ACC112 (cell line): ENCODE data around the gene PRDM2.
"Not testable (repeated sequence)": the region's sequence is repeated elsewhere in the genome, so short reads cannot be mapped to it uniquely, and the experiment has no call there.

Experiments
- H2AFZ ChIP-seq: fragments of 200-600 bp; sonication (generic); one replicate; pipeline ENCODE4 v1.6.0; 2017; ENCODE audit warnings: antibody characterized with exemption, low read length; ENCODE audit not compliant: unreplicated experiment
- H3K27ac ChIP-seq: fragments of 200-600 bp; sonication (generic); 2 replicates; pipeline ENCODE4 v1.5.1; 2014; ENCODE audit warnings: low read depth, mild to moderate bottlenecking, antibody characterized with exemption, low read length, moderate library complexity
- H3K27me3 ChIP-seq: fragments of 200-600 bp; sonication (generic); 2 replicates; pipeline ENCODE4 v1.6.1; 2014; ENCODE audit warnings: mild to moderate bottlenecking, antibody characterized with exemption, low read length, moderate library complexity, mixed read lengths; ENCODE audit not compliant: insufficient read depth
- H3K36me3 ChIP-seq: fragments of 200-600 bp; sonication (generic); 2 replicates; pipeline ENCODE4 v1.6.1; 2016; ENCODE audit warnings: mild to moderate bottlenecking, antibody characterized with exemption, low read length, moderate library complexity, mixed read lengths; ENCODE audit not compliant: insufficient read depth
- H3K4me1 ChIP-seq: fragments of 200-600 bp; sonication (generic); one replicate; pipeline ENCODE4 v1.6.1; 2016; ENCODE audit warnings: low read length, mixed read lengths; ENCODE audit not compliant: insufficient read depth, unreplicated experiment, control insufficient read depth
- H3K4me3 ChIP-seq: fragments of 200-600 bp; sonication (generic); 2 replicates; pipeline ENCODE4 v1.5.1; 2014; ENCODE audit warnings: mild to moderate bottlenecking, low read depth, low read length
- H3K79me2 ChIP-seq: fragments of 200-600 bp; sonication (generic); one replicate; pipeline ENCODE4 v1.6.0; 2016; ENCODE audit warnings: low read length; ENCODE audit not compliant: control insufficient read depth, unreplicated experiment, insufficient read depth

PRDM2 gene

DNA sequence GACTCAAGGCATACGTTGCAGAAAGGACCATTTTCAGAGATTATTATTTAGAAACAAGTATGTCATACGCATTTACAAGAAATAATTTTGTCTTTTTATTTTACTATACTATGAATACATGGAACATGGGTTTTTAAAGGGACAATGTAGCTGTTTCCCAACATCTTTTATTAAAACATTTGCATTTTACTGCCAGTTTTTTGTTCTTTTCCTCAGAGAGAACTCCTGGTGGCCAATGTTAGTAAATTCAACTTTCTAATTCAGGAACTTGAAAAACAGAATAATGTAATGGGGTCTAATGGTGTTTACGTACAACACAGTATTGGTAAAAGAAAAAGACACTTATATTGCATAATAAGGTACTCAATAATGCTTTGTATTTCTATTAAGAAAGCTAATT lies 14.9 kb downstream of the PRDM2 start:
- no peak overlapping the region for H2AFZ ChIP-seq
- no peaks in the 10 kb centered on the region for H3K36me3 ChIP-seq
- peaks cover 3% of the 10 kb centered on the region for H3K79me2 ChIP-seq
- no peak overlapping the region for H3K4me3 ChIP-seq
- H3K27me3 ChIP-seq, result no peaks in the 10 kb centered on the region
- H3K4me1 ChIP-seq, result no peaks in the 10 kb centered on the region
- no peak overlapping the region for H3K27ac ChIP-seq

GRCh38 chr1:13715616-13716287 lies 15.8 kb downstream of the PRDM2 start:
- not testable (repeated sequence) for H3K27ac ChIP-seq, H2AFZ ChIP-seq, H3K4me1 ChIP-seq, H3K27me3 ChIP-seq, H3K79me2 ChIP-seq, H3K36me3 ChIP-seq, H3K4me3 ChIP-seq

- H2AFZ ChIP-seq, result no peak overlapping the region
- H3K27me3 ChIP-seq, result no peaks in the 10 kb centered on the region
- peaks cover 3% of the 10 kb centered on the region for H3K4me1 ChIP-seq
- H3K27ac ChIP-seq, result no peak overlapping the region
- H3K79me2 ChIP-seq, result no peaks in the 10 kb centered on the region
- no peak overlapping the region for H3K4me3 ChIP-seq
- no peaks in the 10 kb centered on the region for H3K36me3 ChIP-seq
Measured at GRCh38 chr1:13722808-13723360, 22.9 kb downstream of the PRDM2 start.

- H3K4me3 ChIP-seq, result no peak overlapping the region
- H3K27me3 ChIP-seq, result no peaks in the 10 kb centered on the region
- H3K79me2 ChIP-seq, result no peaks in the 10 kb centered on the region
- peaks cover 3% of the 10 kb centered on the region for H3K4me1 ChIP-seq
- H3K27ac ChIP-seq, result no peak overlapping the region
- no peak overlapping the region for H2AFZ ChIP-seq
- H3K36me3 ChIP-seq, result no peaks in the 10 kb centered on the region
Measured at GRCh38 chr1:13723810-13724209, 23.8 kb downstream of the PRDM2 start.

GRCh38 chr1:13725714-13726175 lies 25.8 kb downstream of the PRDM2 start:
- H3K27me3 ChIP-seq, result no peaks in the 10 kb centered on the region
- H3K79me2 ChIP-seq, result no peaks in the 10 kb centered on the region
- H3K4me1 ChIP-seq, result peaks cover 3% of the 10 kb centered on the region
- no peak overlapping the region for H3K4me3 ChIP-seq
- no peaks in the 10 kb centered on the region for H3K36me3 ChIP-seq
- H3K27ac ChIP-seq, result no peak overlapping the region
- no peak overlapping the region for H2AFZ ChIP-seq

GRCh38 chr1:13728091-13728715 lies 28.2 kb downstream of the PRDM2 start:
- H3K4me1 ChIP-seq, result peaks cover 3% of the 10 kb centered on the region
- no peaks in the 10 kb centered on the region for H3K27me3 ChIP-seq
- H3K4me3 ChIP-seq, result no peak overlapping the region
- H3K27ac ChIP-seq, result no peak overlapping the region
- no peak overlapping the region for H2AFZ ChIP-seq
- no peaks in the 10 kb centered on the region for H3K79me2 ChIP-seq
- no peaks in the 10 kb centered on the region for H3K36me3 ChIP-seq

DNA sequence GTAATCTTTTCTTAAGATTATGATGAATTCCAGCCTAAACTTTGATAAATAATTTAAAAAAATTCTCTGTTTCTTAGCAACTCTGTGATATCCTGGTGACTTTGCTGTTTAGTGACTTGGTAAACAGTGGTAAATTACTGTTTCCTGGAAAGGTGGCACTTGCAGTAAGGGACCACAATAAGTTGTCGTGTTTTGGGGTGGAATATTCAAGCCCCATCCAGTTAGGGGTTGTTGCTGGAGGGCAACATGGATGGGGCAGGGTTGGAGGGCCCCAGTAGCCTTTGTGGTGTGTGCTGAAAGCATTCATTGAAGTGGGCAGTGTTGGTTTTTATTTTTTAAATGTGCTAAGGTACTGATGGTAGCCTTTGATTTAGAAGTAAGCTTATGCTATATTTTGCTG lies 30.3 kb downstream of the PRDM2 start:
- Histone ChIP-seq H3K27ac (no peak overlapping the region), H3K4me1 (no peaks in the 10 kb centered on the region), H3K27me3 (no peaks in the 10 kb centered on the region), H3K4me3 (no peak overlapping the region), H2AFZ (no peak overlapping the region), H3K79me2 (no peaks in the 10 kb centered on the region), H3K36me3 (no peaks in the 10 kb centered on the region)

GRCh38 chr1:13730751-13731482 lies 30.9 kb downstream of the PRDM2 start:
- H3K4me1 ChIP-seq, result no peaks in the 10 kb centered on the region
- no peaks in the 10 kb centered on the region for H3K79me2 ChIP-seq
- H3K4me3 ChIP-seq, result no peak overlapping the region
- H3K36me3 ChIP-seq, result no peaks in the 10 kb centered on the region
- H3K27ac ChIP-seq, result no peak overlapping the region
- H2AFZ ChIP-seq, result no peak overlapping the region
- H3K27me3 ChIP-seq, result no peaks in the 10 kb centered on the region

GRCh38 chr1:13731897-13732296 lies 31.9 kb downstream of the PRDM2 start:
- Histone ChIP-seq H3K27me3 (no peaks in the 10 kb centered on the region), H2AFZ (no peak overlapping the region), H3K4me3 (no peak overlapping the region), H3K36me3 (no peaks in the 10 kb centered on the region), H3K27ac (no peak overlapping the region), H3K79me2 (no peaks in the 10 kb centered on the region), H3K4me1 (no peaks in the 10 kb centered on the region)

DNA sequence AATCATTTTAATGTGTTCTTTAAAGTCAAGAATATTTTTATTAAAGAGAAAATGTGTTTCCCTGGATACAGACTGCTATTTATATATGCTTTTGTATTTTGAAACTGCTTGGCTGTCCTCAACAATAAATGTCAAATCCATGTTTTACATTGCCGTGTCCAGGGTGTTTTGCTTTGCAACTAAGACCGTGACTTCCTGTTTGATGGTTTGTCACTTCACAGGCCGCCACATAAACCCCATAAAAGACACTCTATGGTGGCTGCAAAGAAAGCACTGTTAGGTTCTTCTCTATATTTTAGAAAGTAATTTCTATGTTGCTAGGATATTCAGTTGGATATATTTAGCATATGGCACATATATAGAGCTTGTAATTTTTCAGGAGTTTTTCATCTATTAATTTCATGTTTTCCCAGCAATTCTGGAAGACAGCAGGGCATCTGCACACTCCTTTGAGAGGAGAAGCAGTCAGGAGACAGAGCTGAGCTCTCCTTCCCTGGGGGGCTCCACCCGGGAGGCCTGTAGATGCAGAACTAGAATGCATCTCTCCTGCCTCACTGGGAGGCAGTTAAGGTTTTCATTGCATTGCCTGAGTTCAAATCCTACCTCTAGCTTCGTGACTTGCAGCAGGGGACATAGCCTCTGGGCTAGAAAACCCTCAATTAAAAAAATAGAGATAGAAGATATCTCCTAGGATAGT lies 33.1 kb downstream of the PRDM2 start:
- Histone ChIP-seq H3K27me3 (no peaks in the 10 kb centered on the region), H3K27ac (no peak overlapping the region), H3K4me3 (no peak overlapping the region), H3K4me1 (no peaks in the 10 kb centered on the region), H3K79me2 (no peaks in the 10 kb centered on the region), H2AFZ (no peak overlapping the region), H3K36me3 (no peaks in the 10 kb centered on the region)
